NCI-H1105 (cell line): Measurements from ENCODE around the gene DNM3.
A peak's percentile ranks its signal among the peaks of the same experiment; 100 is the strongest.

Experiments
- DNase-seq: peaks from one replicate; lab custom pipeline; 2025; lab: John Stamatoyannopoulos, UW

The DNM3 gene

DNA sequence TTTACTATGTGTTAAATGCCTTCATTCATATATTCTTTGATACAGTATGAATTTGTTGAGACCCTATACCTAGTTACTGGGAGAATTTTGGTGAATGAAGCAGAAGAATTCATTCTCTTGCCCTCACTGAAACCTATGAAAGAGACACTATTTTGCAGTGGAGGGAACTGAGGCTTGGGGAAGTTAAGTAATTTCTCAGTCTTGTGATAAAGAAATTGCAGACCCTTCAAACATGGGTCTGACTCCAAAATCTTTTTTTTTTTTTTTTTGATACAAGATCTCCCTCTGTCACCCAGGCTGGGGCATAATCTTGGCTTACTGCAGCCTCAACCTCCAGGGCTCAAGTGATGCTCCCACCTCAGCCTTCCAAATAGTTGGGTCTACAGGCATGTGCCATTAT lies 132.1 kb downstream of the DNM3 start:
- no peak for DNase-seq

DNA sequence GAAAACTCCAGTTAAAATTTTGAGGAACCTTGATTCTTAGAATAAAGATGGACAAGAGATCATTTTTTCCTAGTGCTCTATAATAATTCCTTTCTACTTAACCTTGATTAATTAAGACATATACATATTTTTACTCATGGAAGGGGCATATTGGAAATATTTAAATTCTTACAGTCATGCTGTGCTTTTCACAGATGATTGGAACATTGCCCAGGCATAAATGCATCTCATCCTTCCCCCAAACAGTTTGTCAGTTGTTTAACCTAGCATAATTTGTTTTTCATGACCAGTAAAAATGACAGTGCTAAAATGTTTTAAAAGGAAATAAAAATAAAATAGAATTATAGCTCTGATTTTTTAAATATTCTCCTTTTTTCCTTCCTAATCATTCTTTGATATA lies 140.0 kb downstream of the DNM3 start:
- no peak for DNase-seq

DNA sequence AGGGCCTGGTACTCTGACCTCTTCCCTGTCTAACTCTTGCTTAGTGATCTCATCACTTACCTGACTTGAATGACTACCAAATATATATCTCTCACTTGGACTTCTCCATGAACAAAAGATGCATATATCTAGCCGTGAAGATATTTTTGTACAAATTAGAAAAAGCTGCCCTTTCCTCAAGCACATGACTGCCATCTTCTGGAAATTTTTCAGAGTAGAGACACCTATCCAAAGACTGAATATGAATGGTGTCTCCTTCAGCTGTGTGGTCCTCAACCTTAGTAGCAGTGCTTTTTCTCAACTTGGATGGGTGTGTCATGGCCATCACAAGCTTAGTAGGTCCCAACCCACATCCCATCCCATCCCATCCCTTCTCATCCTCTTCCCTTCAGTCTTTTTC lies 142.3 kb downstream of the DNM3 start:
- DNase-seq: no peak

DNA sequence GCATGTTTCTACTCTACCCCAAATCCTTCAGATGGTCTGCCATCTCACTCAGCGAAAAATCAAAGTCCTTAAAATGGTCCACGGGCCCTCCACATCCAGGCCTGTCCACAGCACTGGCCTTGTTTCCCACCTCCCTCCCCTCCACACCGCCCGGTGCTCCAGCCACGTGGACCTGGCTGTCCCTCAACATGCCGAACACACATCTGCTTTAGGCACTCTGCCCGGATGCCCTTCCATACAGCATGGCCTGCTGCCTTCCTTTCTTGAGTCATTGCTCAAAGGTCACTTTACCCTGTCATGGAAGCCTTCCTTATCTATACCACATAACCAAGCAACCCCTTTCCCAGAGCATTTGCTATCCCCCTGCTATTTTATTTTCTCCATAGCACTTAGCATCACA lies 143.0 kb downstream of the DNM3 start:
- DNase-seq: no peak

GRCh38 chr1:171984850-171985485 lies 143.7 kb downstream of the DNM3 start:
- peak; percentile 26 for DNase-seq

DNA sequence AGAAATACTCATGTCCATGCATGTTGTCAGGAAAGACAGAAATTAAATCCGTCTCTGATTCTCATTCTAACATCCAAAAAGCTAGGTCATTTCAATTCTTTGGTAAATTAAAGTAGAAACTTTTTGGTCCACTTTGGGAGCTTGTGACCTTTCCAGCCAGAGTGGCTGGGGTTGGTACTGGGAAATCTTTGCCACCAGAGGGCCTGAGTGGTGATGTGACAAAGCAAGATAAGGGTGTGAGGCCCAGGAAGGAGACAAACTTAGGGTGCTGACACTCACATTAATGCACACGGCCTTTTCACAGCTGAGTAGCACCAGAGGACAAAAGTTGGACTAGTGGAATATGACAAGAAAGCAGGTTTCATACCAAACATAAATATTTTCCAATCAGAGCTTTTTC lies 144.3 kb downstream of the DNM3 start:
- no peak for DNase-seq

- no peak for DNase-seq
Observed at GRCh38 chr1:171988243-171988885, 147.1 kb downstream of the DNM3 start.

DNA sequence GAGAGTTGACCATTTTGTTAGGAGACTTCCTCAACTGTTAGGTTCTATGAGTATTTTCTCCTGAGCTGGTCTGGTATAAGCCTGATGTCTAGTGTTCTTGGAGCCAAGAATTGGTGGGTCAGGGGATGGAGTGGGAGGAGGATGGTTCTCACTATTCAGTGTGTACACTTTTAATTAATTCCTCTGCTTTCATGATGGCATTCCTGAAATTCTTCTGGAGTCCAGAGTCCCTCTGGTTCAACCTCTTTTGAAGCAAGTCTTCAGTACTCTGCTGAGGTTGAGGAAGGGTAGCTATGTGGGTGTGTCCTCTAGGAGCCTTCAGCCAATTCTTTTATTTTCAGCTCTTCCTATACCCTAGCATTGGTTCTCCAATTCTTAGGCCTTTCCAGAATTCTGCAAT lies 149.1 kb downstream of the DNM3 start:
- no peak for DNase-seq

DNA sequence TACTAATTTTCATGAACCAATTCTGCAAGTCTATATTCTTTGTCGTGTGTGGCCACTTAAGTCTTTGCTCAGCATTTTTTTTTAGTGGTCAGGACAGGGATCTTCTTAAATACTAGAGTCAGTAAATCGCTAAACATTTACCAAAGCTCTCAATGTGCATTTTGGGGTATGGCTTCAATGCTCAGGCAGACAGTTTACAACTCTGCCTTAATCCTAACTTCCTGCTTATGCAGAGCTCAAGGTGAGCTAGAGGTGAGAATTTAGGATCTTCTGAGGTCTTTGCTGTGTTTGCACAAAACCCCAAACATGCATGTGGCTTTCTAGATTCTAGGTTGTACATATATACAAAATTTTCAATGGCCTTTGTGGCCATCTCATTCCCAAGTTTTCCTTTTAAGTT lies 153.0 kb downstream of the DNM3 start:
- DNase-seq: no peak

DNA sequence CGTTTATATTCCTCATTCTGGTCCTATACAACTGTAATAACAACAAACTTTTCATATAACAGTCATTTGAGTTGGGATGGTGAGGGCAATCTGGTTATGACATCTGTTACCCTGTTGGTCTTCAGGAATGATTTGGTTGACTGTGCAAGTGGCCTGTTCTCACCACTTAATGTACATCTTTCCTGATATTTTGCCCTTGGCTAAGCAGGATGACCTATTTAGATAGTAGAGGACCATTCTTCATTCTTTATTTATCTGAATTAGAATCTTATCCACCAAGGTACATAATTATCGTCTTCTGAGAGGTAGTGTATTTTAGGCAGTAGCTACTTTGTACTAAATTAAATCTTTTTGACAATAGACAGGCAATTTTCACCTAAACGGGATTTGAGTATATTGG lies 154.3 kb downstream of the DNM3 start:
- DNase-seq: no peak

- no peak for DNase-seq
Observed at GRCh38 chr1:171997936-171998335, 156.6 kb downstream of the DNM3 start.

GRCh38 chr1:171998711-171999110 lies 157.4 kb downstream of the DNM3 start:
- no peak for DNase-seq

- no peak for DNase-seq
Observed at GRCh38 chr1:171999756-172000155, 158.5 kb downstream of the DNM3 start.

- no peak for DNase-seq
Observed at GRCh38 chr1:172001288-172001687, 160.0 kb downstream of the DNM3 start.

GRCh38 chr1:172002725-172003345 lies 161.5 kb downstream of the DNM3 start:
- no peak for DNase-seq

DNA sequence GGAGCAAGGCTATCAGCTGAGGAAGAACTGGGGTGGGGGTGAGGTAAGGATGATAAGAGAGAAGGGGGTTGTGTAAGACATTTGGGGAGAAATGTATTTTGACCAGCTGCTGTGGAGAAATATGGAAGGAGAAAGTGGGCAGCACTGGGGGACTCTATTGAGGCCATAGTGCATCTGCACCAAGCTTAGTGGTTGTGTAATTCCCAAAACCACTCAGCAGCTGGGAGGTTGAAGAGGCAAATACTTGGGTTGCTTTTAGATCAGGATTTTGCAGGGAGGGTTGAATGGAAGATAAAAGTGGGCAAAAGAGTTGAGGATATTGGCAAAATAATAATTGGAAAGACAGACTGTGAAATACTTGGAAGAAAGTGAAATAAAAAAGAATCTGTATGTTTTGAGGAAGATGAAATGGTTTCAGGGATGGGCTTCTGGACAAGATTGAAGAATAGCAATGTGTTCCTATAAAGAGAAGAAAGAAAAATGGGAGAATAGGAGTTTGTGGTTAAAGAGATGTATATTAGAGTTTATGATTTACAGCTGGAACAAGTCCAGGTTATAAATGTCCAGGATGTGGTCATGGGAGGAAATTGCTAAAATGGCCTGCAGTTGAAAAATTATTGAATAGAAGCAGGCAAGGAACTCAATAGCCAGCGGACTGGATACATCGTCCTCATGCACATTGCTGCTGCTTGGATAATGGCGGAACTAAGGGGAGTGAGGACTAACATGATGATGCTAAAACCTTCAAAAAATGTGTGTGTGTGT lies 162.7 kb downstream of the DNM3 start:
- no peak for DNase-seq

DNA sequence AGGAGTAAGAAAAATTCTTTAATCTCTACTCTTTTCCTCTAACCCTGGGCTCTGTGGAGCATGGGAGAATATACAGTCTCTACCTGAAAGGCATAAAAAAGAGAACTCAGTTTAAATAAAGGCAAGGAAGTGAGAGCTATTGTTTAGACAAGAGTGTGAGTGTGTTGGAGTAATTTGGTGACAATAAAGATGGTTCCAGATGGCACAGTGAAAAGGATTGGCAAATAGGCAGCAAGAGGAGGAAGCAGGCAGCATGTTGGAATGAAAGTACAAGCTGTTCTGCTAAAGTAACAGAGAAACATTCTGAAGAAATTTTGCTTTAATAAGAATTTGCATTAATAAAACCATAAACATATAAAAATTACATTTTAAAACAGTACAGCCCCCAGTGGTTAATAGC lies 163.4 kb downstream of the DNM3 start:
- no peak for DNase-seq

DNA sequence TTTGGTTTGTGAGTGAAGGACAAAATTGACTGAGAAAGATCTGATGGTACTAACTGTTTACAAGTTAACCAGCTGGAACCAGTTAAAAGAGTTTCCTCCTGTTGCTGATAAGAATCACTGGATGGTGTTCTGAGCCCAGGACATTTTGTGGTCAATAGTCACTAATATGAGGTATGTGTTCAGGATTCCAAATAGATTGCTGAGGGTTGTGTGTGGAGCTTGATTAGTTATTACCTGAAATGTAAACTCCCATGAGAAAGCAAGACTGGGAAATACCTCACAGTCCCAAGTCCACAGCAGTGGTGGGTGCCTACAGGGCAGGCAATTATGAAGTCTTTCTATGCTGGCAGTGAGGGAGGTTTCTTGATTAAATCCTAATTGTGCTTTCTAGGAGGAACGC lies 164.6 kb downstream of the DNM3 start:
- no peak for DNase-seq

GRCh38 chr1:172006660-172007059 lies 165.4 kb downstream of the DNM3 start:
- no peak for DNase-seq

GRCh38 chr1:172018727-172019311 lies 177.5 kb downstream of the DNM3 start:
- no peak for DNase-seq

DNA sequence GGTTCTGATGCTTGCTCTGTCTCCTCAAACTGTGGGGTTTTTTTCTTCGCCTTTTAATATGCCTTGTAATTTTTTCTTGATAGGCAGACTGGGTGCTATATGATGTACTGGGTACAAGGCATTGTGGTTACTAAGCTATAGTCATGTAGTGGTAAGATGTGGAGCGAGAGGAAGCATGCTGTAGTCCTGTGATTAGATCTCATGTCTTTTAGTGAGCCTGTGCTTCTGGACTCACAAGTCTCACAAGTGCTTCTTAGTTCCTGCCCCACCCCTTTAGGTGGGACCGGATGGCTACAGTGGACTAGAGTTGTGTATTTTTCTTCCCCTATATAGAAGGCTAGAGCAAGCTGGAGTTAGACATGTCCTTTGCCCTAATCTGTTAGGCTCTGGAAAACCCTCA lies 178.7 kb downstream of the DNM3 start:
- DNase-seq: no peak

- DNase-seq: no peak
Observed at GRCh38 chr1:172024516-172024915, 183.2 kb downstream of the DNM3 start.
